Activated T-helper 2 cell treated with anti-CD3 and anti-CD28 coated beads, Interferon-gamma antibody, Interleukin-2, Interleukin-4, amounts not matched to agents 10 μg/mL and 5 μg/mL and 100 μg/mL, durations not matched to agents 14 hours and 24 hours and 36 hours (primary cell): ENCODE measurements around the gene NOX4. TPM values are rescaled to one million over a fixed set of nuclear protein-coding genes. Genes with fewer than 3 reads are reported as not detected.
"Not testable (repeated sequence)": the region's sequence is repeated elsewhere in the genome, so short reads cannot be mapped to it uniquely, and the experiment has no call there.

Source experiments
- DNase-seq: peaks from one replicate; pipeline ENCODE4 v3.0.0; 2021; ENCODE audit warnings: low spot score
- H3K27ac Mint-ChIP-seq: one replicate; pipeline ENCODE4 v1.8.0; 2021; ENCODE audit warnings: mixed read lengths
- H3K27me3 Mint-ChIP-seq: one replicate; pipeline ENCODE4 v1.8.0; 2021; ENCODE audit warnings: low read depth, mixed read lengths
- H3K36me3 Mint-ChIP-seq: one replicate; pipeline ENCODE4 v1.8.0; 2021; ENCODE audit warnings: low read depth, mixed read lengths
- H3K4me1 Mint-ChIP-seq: one replicate; pipeline ENCODE4 v1.8.0; 2021; ENCODE audit warnings: low read depth, mixed read lengths
- H3K4me3 Mint-ChIP-seq: one replicate; pipeline ENCODE4 v1.8.0; 2021; ENCODE audit warnings: low read depth, mild to moderate bottlenecking, moderate library complexity, mixed read lengths
- H3K9me3 Mint-ChIP-seq: one replicate; pipeline ENCODE4 v1.8.0; 2021; ENCODE audit warnings: mixed read lengths
- intact Hi-C: fragments of 100-400 bp; cut with micrococcal nuclease; formaldehyde crosslinking; loops from one replicate; pipeline ENCODE4 v1.15.1; 2023
- total RNA-seq: library from RNA; stranded (reverse); gene quantifications from 2 replicates; pipeline ENCODE4 v1.2.3, GENCODE V29; 2022

Gene NOX4
- total RNA-seq, 1 donor from 2014 or later = not detected

GRCh38 chr11:89410666-89411065, 80.5 kb downstream of the NOX4 start:
- H3K4me3 Mint-ChIP-seq, H3K27me3 Mint-ChIP-seq, H3K9me3 Mint-ChIP-seq, H3K4me1 Mint-ChIP-seq, intact Hi-C loops, H3K27ac Mint-ChIP-seq, DNase-seq, H3K36me3 Mint-ChIP-seq: not testable (repeated sequence)

- H3K4me3 Mint-ChIP-seq, H3K36me3 Mint-ChIP-seq, DNase-seq, H3K4me1 Mint-ChIP-seq, intact Hi-C loops, H3K27me3 Mint-ChIP-seq, H3K9me3 Mint-ChIP-seq, H3K27ac Mint-ChIP-seq: not testable (repeated sequence)
These were observed 82.7 kb downstream of the NOX4 start for GRCh38 chr11:89408441-89408840.

- H3K9me3 Mint-ChIP-seq = no peaks in the 10 kb centered on the region
- H3K27ac Mint-ChIP-seq = no peak overlapping the region
- intact Hi-C loops = no loop called here
- DNase-seq = no peak
- no peak overlapping the region for H3K4me3 Mint-ChIP-seq
- no peaks in the 10 kb centered on the region for H3K36me3 Mint-ChIP-seq
- H3K27me3 Mint-ChIP-seq = no peaks in the 10 kb centered on the region
- H3K4me1 Mint-ChIP-seq = no peaks in the 10 kb centered on the region
These were observed 85.5 kb downstream of the NOX4 start for GRCh38 chr11:89405629-89406028.

GRCh38 chr11:89391654-89392053, 99.5 kb downstream of the NOX4 start:
- not testable (repeated sequence) for H3K27ac Mint-ChIP-seq, H3K27me3 Mint-ChIP-seq

GRCh38 chr11:89387501-89387900, 103.7 kb downstream of the NOX4 start:
- H3K36me3 Mint-ChIP-seq, intact Hi-C loops, H3K4me3 Mint-ChIP-seq, H3K9me3 Mint-ChIP-seq, H3K4me1 Mint-ChIP-seq, H3K27me3 Mint-ChIP-seq, H3K27ac Mint-ChIP-seq, DNase-seq: not testable (repeated sequence)

More at GRCh38 chr11:89391654-89392053, 99.5 kb downstream of the NOX4 start:
- H3K4me1 Mint-ChIP-seq, H3K36me3 Mint-ChIP-seq, H3K9me3 Mint-ChIP-seq, H3K4me3 Mint-ChIP-seq, intact Hi-C loops, DNase-seq: not testable (repeated sequence)

GRCh38 chr11:89382986-89383385, 108.2 kb downstream of the NOX4 start:
- H3K4me1 Mint-ChIP-seq, DNase-seq, H3K27ac Mint-ChIP-seq, H3K27me3 Mint-ChIP-seq, intact Hi-C loops, H3K36me3 Mint-ChIP-seq, H3K4me3 Mint-ChIP-seq, H3K9me3 Mint-ChIP-seq: not testable (repeated sequence)

GRCh38 chr11:89381094-89381493, 110.1 kb downstream of the NOX4 start:
- H3K27me3 Mint-ChIP-seq = no peaks in the 10 kb centered on the region
- H3K4me1 Mint-ChIP-seq = no peaks in the 10 kb centered on the region
- no peaks in the 10 kb centered on the region for H3K9me3 Mint-ChIP-seq
- H3K4me3 Mint-ChIP-seq = no peak overlapping the region
- no peak overlapping the region for H3K27ac Mint-ChIP-seq
- intact Hi-C loops = no loop called here
- DNase-seq = no peak
- no peaks in the 10 kb centered on the region for H3K36me3 Mint-ChIP-seq

GRCh38 chr11:89379976-89380771, 111.0 kb downstream of the NOX4 start:
- H3K27me3 Mint-ChIP-seq, H3K36me3 Mint-ChIP-seq, intact Hi-C loops, H3K4me3 Mint-ChIP-seq, H3K9me3 Mint-ChIP-seq, H3K4me1 Mint-ChIP-seq, DNase-seq, H3K27ac Mint-ChIP-seq: not testable (repeated sequence)

- H3K9me3 Mint-ChIP-seq, intact Hi-C loops, H3K36me3 Mint-ChIP-seq: not testable (repeated sequence)
These were observed 112.2 kb downstream of the NOX4 start for GRCh38 chr11:89378986-89379385.

GRCh38 chr11:89369356-89369755, 121.8 kb downstream of the NOX4 start:
- H3K27ac Mint-ChIP-seq, H3K4me1 Mint-ChIP-seq, H3K27me3 Mint-ChIP-seq, DNase-seq, intact Hi-C loops, H3K9me3 Mint-ChIP-seq, H3K36me3 Mint-ChIP-seq, H3K4me3 Mint-ChIP-seq: not testable (repeated sequence)

More at GRCh38 chr11:89378986-89379385, 112.2 kb downstream of the NOX4 start:
- not testable (repeated sequence) for H3K27me3 Mint-ChIP-seq, H3K27ac Mint-ChIP-seq, DNase-seq, H3K4me3 Mint-ChIP-seq, H3K4me1 Mint-ChIP-seq

GRCh38 chr11:89364856-89365255, 126.3 kb downstream of the NOX4 start:
- H3K27ac Mint-ChIP-seq, H3K4me3 Mint-ChIP-seq, H3K27me3 Mint-ChIP-seq, H3K9me3 Mint-ChIP-seq, H3K4me1 Mint-ChIP-seq, H3K36me3 Mint-ChIP-seq, DNase-seq, intact Hi-C loops: not testable (repeated sequence)

- DNase-seq = no peak
- H3K9me3 Mint-ChIP-seq = no peaks in the 10 kb centered on the region
- no peaks in the 10 kb centered on the region for H3K4me1 Mint-ChIP-seq
- H3K4me3 Mint-ChIP-seq = no peak overlapping the region
- H3K27me3 Mint-ChIP-seq = no peaks in the 10 kb centered on the region
- H3K36me3 Mint-ChIP-seq = no peaks in the 10 kb centered on the region
- intact Hi-C loops = no loop called here
- H3K27ac Mint-ChIP-seq = no peak overlapping the region
These were observed 129.4 kb downstream of the NOX4 start for GRCh38 chr11:89361734-89362133.

- H3K27me3 Mint-ChIP-seq, intact Hi-C loops, H3K36me3 Mint-ChIP-seq, H3K9me3 Mint-ChIP-seq, H3K4me1 Mint-ChIP-seq, DNase-seq, H3K27ac Mint-ChIP-seq, H3K4me3 Mint-ChIP-seq: not testable (repeated sequence)
These were observed 132.0 kb downstream of the NOX4 start for GRCh38 chr11:89359208-89359607.

GRCh38 chr11:89358761-89359160, 132.4 kb downstream of the NOX4 start:
- intact Hi-C loops = no loop called here
- no peaks in the 10 kb centered on the region for H3K36me3 Mint-ChIP-seq
- no peaks in the 10 kb centered on the region for H3K27me3 Mint-ChIP-seq
- DNase-seq = no peak
- H3K4me3 Mint-ChIP-seq = no peak overlapping the region
- H3K9me3 Mint-ChIP-seq = no peaks in the 10 kb centered on the region
- no peak overlapping the region for H3K27ac Mint-ChIP-seq
- H3K4me1 Mint-ChIP-seq = no peaks in the 10 kb centered on the region
